ENCODE measurements around the gene NUP205.

NUP205 gene

DNA sequence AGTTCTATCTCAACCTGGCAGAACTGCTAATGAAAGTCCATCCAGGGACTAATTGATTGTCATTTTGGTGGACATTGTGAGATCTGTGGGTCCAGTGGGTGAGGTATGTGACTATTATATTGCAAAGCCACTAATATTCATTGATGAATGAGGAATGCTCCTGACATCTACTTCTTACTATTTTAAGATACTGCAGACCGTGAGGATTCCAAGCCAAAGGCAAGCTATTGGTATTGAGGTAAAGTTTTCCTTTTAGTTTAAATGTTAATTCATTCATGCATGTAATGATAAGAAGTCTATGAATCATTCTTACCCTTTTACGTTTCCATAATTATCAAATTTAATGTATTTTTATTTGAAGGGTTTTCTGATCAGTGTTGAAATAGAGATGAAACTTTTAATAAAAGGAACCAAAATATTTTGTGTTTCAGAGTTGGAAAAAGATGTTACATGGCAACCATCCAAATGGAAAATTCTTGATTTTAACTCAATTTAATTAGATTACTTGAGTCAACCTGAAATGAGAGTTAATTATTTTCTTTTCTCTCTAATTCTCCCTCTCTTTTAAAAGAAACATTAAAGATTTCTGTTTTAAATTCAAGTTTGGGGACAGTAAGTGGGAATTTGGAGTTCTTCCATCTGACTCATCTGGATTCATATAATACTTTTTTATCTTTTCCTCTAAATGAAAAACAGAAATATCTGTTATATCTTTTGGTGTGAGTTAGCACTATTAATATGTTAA is 39.6 kb downstream of the NUP205 start:
- peaks cover 33 to 67% (median 66%) of the 10 kb centered on the region in 3 donors for H3K36me3 ChIP-seq
- no peaks in the 10 kb centered on the region for H3K9me3 ChIP-seq
- no peak overlapping the region for H3K27ac ChIP-seq
- TF ChIP-seq, protein P1, sequence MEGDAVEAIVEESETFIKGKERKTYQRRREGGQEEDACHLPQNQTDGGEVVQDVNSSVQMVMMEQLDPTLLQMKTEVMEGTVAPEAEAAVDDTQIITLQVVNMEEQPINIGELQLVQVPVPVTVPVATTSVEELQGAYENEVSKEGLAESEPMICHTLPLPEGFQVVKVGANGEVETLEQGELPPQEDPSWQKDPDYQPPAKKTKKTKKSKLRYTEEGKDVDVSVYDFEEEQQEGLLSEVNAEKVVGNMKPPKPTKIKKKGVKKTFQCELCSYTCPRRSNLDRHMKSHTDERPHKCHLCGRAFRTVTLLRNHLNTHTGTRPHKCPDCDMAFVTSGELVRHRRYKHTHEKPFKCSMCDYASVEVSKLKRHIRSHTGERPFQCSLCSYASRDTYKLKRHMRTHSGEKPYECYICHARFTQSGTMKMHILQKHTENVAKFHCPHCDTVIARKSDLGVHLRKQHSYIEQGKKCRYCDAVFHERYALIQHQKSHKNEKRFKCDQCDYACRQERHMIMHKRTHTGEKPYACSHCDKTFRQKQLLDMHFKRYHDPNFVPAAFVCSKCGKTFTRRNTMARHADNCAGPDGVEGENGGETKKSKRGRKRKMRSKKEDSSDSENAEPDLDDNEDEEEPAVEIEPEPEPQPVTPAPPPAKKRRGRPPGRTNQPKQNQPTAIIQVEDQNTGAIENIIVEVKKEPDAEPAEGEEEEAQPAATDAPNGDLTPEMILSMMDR (IDR thresholded peaks at IDR 0.05), result no peak
- no peaks in the 10 kb centered on the region for H3K4me1 ChIP-seq
- no peak overlapping the region for H3K4me3 ChIP-seq
- intact Hi-C loops (cut with DNase I; ENCODE audit: low total_unique reads), result no loop called here
- DNase-seq, result no peak
- no peaks in the 10 kb centered on the region for H3K27me3 ChIP-seq

DNA sequence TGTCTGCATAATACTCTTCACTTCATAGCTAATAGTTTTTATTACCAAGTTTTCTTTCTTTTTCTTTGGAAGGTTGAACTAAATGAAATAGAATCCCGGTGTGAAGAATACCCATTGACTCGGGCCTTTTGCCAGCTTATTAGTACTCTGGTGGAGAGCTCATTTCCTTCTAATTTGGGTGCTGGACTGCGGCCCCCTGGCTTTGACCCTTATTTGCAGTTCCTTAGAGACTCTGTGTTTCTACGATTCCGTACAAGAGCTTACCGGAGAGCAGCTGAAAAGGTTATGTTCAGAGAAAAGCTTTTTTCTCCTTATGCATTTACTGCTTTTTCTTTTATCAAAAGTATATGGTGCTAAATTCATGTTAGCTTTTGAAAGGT is 40.2 kb downstream of the NUP205 start:
- TF ChIP-seq, protein P1 (IDR thresholded peaks at IDR 0.05), result no peak
- no peak for DNase-seq
- intact Hi-C loops (cut with DNase I; ENCODE audit: low total_unique reads), result no loop called here
- no peaks in the 10 kb centered on the region for H3K27me3 ChIP-seq
- no peaks in the 10 kb centered on the region for H3K4me1 ChIP-seq
- no peak overlapping the region for H3K27ac ChIP-seq
- H3K9me3 ChIP-seq, result no peaks in the 10 kb centered on the region
- peaks cover 28 to 66% (median 64%) of the 10 kb centered on the region in 3 donors for H3K36me3 ChIP-seq
- no peak overlapping the region for H3K4me3 ChIP-seq

DNA sequence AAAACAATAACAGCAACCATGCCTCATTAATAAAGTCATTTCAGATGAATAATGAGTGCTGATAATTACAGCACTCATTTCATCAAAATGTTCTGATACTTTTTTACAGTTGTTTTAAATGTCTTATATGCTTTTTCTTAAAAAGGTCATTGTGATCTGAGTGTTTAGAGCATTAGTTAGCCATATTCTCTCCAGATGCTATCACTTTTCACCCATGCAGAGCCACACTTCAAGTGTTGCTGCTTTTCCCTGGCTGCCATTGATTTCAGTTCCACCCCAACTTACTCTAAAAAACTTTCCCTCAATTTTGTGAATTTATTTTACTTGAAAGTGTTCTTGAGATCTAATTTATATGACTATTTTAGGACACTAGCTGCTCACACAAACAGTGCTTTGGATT is 41.8 kb downstream of the NUP205 start:
- Histone ChIP-seq H3K9me3 (no peaks in the 10 kb centered on the region), H3K4me3 (no peak overlapping the region), H3K27me3 (no peaks in the 10 kb centered on the region), H3K36me3 (peaks cover 17 to 69% (median 55%) of the 10 kb centered on the region in 3 donors), H3K27ac (no peak overlapping the region), H3K4me1 (no peaks in the 10 kb centered on the region)
- intact Hi-C loops (cut with DNase I; ENCODE audit: low total_unique reads), result no loop called here
- no peak for DNase-seq
- TF ChIP-seq, protein P1 (IDR thresholded peaks at IDR 0.05), result no peak

DNA sequence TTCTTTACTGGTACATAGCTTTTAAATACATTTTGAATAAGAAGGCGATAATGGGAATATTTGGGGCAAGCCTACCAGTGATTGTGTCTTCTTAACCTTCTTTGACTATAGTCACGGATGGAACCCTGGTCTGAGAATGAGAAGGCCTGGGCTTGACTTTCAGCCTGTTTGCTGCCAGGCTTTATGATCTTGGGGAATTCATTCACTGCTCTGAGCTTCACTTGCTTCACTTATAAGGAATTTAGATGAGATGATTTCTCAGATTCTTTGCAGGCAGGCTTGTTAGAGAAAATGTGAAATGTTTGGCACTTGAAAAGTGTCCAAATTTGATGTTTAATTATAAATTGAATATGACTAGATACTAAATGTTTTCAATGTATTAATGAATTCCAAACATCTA is 42.5 kb downstream of the NUP205 start:
- TF ChIP-seq, protein P1 (IDR thresholded peaks at IDR 0.05), result no peak
- intact Hi-C loops (cut with DNase I; ENCODE audit: low total_unique reads), result no loop called here

DNA sequence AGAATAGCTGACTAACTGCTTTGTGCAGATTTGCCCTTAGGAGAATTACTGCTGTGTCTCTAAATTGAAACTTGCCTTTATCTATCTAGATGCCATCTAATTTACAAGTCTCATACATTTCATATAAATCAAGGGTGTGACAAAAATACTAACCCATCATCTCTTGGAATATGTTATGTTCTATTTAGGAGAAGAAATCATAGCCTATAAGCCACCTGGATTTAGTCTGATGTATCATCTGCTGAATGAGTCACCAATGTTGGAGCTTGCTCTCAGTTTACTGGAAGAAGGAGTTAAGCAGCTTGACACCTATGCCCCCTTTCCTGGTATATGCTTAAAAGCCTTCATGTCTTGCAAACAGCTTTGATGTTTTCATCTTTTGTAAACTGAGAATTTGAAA is 43.5 kb downstream of the NUP205 start:
- Histone ChIP-seq H3K36me3 (peaks cover 18 to 64% (median 42%) of the 10 kb centered on the region in 3 donors), H3K27me3 (no peaks in the 10 kb centered on the region), H3K27ac (no peak overlapping the region), H3K4me1 (no peaks in the 10 kb centered on the region), H3K4me3 (no peak overlapping the region), H3K9me3 (no peaks in the 10 kb centered on the region)
- TF ChIP-seq, protein P1 (IDR thresholded peaks at IDR 0.05), result no peak
- DNase-seq, result no peak
- intact Hi-C loops (cut with DNase I; ENCODE audit: low total_unique reads), result no loop called here

More for the DNA sequence above, 42.5 kb downstream of the NUP205 start:
- Histone ChIP-seq H3K9me3 (no peaks in the 10 kb centered on the region), H3K27me3 (no peaks in the 10 kb centered on the region), H3K27ac (no peak overlapping the region), H3K36me3 (peaks cover 12 to 68% (median 48%) of the 10 kb centered on the region in 3 donors), H3K4me1 (no peaks in the 10 kb centered on the region), H3K4me3 (no peak overlapping the region)
- no peak for DNase-seq

All from tibial artery (tissue), 4 donors.